Measurements from ENCODE around the gene GCH1.

GCH1 gene

DNA sequence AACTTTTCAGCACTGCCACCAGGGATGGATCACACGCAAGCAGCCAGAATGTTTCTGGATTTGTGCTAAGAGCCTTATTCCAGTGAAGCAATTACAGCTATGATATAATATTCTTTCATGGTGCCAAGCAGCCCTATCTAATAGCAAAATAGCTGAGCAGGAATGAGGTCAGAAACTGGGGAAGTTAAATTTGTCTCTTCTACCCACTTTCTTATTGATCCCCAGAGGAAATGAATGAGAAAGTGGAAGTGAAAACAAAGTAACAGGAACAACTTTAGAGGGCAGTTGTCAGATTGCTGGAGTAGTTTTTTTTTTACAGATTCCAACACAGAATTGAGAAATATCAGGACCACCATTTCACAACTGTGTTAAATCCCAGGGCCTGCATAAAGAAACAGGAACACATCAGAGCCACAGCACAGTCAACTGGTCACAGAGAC is 44.8 kb downstream of the GCH1 start:
- DNase-seq, result no peak

- no peak for DNase-seq
Measured at GRCh38 chr14:54856152-54856551, 46.5 kb downstream of the GCH1 start.

DNA sequence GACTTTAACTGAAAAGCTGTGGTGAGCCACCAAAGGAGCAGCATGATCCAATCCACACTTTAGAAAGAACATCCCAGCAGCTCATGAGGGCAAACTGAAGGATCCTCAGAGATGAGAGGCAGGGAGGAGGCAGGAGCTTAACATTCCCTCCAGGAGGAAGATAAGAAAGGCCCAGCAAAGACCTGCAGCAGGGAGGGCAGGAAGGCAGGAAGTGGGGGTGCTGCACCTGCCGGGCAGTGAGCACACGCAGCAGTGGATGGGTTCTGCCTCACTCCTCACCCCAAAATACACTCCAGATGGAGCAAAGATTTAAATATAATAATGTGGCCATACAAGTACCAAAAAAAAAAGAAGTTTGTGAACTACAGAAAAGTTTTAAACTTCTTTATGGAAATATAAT is 48.4 kb downstream of the GCH1 start:
- DNase-seq, result no peak

DNA sequence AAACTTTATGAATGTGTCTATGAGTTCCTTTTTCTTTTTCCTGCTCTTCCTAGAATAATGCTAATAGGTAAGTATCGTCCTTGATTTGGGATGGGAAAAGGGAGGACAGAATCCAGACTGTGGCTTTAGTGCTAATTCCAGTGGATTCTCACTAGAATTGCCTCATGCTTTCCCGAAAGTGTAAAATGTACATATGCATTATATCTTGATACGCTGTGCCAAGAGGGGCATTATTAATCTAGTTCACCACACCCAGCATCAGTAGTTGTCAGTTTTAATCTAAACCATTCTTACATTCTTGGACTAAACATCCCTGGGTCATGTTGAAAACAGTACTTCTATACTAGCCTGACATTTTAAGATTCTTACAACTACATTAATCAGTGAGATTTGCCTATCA is 49.3 kb downstream of the GCH1 start:
- no peak for DNase-seq

DNA sequence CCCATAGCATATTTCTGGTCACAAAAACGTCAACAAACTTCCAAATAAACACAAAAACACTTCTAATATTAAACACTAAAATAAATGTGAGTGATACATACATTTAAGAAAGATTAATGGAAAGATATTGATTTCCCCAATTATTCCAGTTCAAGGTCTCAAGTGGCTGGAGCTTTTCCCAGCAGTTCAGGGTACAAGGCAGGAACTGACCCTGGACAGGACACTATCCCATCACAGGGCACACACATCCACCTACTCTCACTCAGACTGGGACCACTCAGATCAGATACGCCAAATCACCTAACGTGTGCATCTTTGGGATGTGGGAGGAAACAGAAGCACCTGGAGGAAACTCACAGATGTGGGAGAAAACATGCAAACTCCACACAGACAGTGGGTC is 50.4 kb downstream of the GCH1 start:
- no peak for DNase-seq

DNA sequence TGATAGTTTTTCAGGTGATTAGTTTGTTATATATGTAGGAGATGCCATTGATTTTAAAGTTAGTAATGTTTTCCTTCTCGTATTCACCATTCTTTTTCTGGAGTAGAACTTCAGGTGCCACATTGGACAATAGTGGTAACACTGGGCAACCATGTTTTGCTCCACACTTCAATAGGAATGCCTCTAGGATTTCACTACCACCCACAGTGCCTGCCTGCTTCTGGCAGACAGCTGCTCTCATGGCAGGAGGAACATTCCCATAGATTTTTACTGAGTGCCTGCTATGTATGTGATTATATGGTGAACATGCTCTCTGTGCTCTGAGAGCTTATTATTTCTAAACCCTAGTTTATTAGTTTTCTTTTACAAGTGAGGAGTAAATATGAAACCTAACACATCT is 53.7 kb downstream of the GCH1 start:
- no peak for DNase-seq

DNA sequence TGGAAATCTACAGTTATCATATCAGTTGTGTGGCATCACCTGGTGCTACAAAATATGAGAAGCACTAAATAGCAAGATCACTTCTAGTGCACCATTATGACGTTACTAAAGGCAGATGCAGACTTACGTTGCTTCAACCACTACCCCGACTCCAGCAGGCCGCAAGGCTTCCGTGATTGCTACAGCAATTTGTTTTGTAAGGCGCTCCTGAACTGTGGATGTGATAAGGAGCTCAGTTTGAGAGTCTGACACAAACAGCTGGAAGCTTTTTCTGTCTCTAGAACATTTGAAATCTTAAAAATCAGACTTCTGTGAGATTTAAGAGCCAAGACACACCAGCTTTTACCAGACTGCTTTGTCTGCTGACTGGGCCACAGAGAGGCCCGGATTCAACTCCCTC is 57.0 kb downstream of the GCH1 start:
- no peak for DNase-seq

DNA sequence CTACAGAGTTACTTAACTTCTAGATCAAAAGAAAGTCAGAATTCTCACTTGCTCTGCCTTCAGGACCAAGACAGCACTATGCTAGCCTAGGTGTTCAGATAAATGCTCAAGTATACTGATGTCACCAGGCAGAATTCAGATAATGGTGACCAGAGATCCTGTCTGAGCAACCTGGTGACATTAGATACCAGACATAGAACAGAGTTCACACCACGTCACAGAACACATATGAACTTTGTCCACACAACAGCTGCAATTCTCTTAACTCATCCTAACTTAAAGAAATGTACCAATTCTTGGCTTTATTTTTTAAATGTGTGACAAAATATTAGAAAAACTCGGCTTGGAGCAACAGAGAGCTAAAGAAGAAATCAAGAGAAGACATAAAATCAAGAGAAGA is 58.1 kb downstream of the GCH1 start:
- DNase-seq, result no peak

GRCh38 chr14:54840798-54841197 is 61.8 kb downstream of the GCH1 start:
- DNase-seq, result no peak

DNA sequence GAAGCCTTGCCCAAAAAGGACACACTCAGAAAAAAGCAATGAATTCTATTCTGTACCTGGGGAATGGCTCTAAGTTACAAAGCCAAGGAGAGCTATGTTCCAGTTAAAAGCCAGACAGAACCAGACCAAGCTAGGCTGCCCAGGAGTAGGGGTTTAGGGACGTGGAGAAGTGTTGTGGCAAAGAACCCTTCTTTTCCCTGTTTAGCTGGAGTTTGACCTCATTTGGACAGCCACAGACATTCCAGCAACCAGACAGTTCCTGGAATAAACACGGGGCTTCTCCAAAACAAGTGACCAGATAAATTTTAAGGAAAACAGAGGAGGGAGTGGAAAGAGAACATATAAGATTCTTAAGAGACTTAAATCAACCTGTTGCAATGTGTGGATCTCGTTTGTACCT is 62.3 kb downstream of the GCH1 start:
- DNase-seq, result no peak

- DNase-seq, result peak; percentile 43
Measured at GRCh38 chr14:54839701-54840119, 62.9 kb downstream of the GCH1 start.

DNA sequence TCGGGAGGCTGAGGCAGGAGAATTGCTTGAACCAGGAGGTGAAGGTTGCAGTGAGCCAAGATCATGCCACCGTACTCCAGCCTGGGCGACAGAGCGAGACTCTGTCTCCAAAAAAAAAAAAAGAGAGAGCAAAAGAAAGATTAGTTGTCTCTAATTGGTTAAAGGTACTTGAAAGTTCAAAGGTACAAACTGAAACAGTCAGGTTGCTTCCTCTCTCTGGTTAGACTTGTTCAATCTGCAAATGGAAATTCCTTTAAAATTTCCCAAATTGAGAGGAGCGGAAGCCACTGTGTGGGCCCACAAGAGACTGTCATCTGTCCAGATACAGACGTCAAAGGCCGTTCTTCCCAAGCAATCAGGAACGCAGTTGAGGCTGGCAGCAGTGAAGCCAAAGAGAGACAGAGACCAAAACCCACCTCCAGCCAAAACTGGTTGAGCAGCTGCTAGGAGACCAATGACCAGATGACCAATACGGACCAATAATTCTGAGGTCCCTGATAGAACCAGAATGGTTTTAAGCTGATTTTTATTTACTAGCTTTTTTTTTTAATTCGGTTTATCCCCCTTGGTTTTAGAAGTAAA is 63.6 kb downstream of the GCH1 start:
- no peak for DNase-seq

- DNase-seq, result no peak
Measured at GRCh38 chr14:54837508-54838149, 65.0 kb downstream of the GCH1 start.

DNA sequence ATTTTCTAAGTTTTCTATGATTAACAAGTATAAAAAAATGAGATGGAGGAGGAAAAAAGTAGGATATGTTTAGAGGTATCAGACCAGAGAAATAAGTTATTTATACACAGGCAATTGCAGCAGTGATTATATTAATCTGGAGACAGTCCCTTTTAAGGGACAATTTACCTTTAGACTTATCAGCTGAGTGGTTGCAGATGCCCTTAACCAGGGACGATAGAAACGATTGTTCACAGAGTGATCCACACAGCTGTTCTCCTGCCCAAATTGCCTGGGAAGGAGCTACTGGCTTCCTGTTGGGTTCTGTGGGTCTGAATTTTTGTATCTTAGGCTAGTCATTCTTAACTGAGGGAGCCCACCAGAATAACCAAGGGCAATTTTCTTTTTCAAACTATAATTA is 66.4 kb downstream of the GCH1 start:
- no peak for DNase-seq

- no peak for DNase-seq
Measured at GRCh38 chr14:54834727-54835126, 67.9 kb downstream of the GCH1 start.

- DNase-seq, result no peak
Measured at GRCh38 chr14:54834081-54834480, 68.5 kb downstream of the GCH1 start.

DNA sequence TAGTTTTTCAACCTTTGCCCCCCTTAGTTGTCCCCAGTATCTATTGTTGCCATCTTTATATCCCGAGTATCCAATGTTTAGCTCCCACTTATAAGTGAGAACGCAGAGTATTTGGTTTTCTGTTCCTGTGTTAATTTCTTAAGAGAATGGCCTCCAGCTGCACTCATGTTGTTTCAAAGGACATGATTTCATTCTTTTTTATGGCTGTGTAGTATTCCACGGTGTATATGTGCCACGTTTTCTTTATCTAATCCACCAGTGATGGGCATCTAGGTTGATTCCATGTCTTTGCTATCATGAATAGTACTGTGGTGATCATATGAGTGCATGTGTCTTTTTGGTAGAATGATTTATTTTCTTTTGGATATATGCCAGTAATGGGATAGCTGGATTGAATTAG is 72.0 kb downstream of the GCH1 start:
- DNase-seq, result no peak

- DNase-seq, result no peak
Measured at GRCh38 chr14:54829486-54830224, 73.0 kb downstream of the GCH1 start.

DNA sequence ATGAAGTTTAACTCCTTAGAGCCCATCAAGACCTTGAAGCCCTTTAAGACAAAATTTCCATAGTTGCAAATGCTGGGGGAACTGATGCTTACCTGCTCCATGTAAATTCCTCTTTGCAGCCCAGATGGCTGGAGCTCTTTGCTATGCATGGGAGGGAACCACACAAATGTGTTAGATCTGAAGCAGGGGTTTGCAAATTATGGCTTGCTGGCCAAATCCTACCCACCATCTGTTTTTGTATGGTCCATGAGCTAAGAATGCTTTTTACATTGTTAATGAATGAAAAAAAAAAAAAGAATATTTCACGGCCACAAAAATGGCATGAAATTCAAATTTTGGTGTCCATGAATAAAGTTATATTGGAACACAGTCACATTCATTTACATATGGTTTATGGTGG is 74.6 kb downstream of the GCH1 start:
- DNase-seq, result no peak

GRCh38 chr14:54823757-54824549 is 78.7 kb downstream of the GCH1 start:
- no peak for DNase-seq

DNA sequence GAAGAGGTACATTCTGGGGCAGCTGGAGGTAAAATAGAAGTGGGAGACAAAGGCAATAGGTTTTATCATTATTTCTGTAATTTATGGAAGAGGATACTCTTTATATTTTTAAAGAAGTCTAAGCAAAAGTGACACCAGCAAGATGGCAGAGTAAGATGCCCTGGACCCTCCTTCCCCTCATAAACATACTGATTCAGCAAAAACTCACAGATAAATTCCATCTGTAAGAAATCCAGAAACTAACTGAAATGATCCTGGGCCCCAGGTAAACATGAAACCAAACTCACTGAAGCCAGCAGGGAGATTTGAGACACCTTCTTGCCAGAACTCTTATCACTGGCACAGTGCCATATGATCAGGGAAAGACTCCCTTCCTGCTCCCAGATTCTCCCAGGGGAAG is 79.9 kb downstream of the GCH1 start:
- no peak for DNase-seq

- DNase-seq, result peak; percentile 60
Measured at GRCh38 chr14:54818201-54819133, 84.2 kb downstream of the GCH1 start.

Measured in fibroblast of upper back skin (primary cell).